ENCODE measurements around the gene GGA1.
"Not testable (repeated sequence)": the region's sequence is repeated elsewhere in the genome, so short reads cannot be mapped to it uniquely, and the experiment has no call there.

Gene GGA1

GRCh38 chr22:37610153-37610475, 1.5 kb downstream of the GGA1 start:
- not testable (repeated sequence) for DNase-seq

- DNase-seq = no peak
These were observed 2.0 kb downstream of the GGA1 start for GRCh38 chr22:37610480-37611129.

GRCh38 chr22:37611207-37611606, 2.6 kb downstream of the GGA1 start:
- DNase-seq = no peak

GRCh38 chr22:37616201-37617083, 7.8 kb downstream of the GGA1 start:
- DNase-seq = no peak

- DNase-seq = no peak
These were observed 8.8 kb downstream of the GGA1 start for GRCh38 chr22:37617431-37617830.

GRCh38 chr22:37618072-37618656, 9.5 kb downstream of the GGA1 start:
- DNase-seq = no peak

GRCh38 chr22:37618674-37619073, 10.0 kb downstream of the GGA1 start:
- DNase-seq = no peak

- DNase-seq = no peak
These were observed 11.4 kb downstream of the GGA1 start for GRCh38 chr22:37619991-37620390.

GRCh38 chr22:37621352-37621860, 12.8 kb downstream of the GGA1 start:
- DNase-seq = no peak

- DNase-seq = no peak
These were observed 14.7 kb downstream of the GGA1 start for GRCh38 chr22:37623075-37624016.

- DNase-seq = no peak
These were observed 15.4 kb downstream of the GGA1 start for GRCh38 chr22:37624017-37624365.

- no peak for DNase-seq
These were observed 16.2 kb downstream of the GGA1 start for GRCh38 chr22:37624876-37625275.

- no peak for DNase-seq
These were observed 17.1 kb downstream of the GGA1 start for GRCh38 chr22:37625737-37626136.

- DNase-seq = no peak
These were observed 17.5 kb downstream of the GGA1 start for GRCh38 chr22:37626144-37626543.

- DNase-seq = no peak
These were observed 18.0 kb downstream of the GGA1 start for GRCh38 chr22:37626556-37627075.

- DNase-seq = no peak
These were observed 18.5 kb downstream of the GGA1 start for GRCh38 chr22:37627121-37627520.

- DNase-seq = no peak
These were observed 18.9 kb downstream of the GGA1 start for GRCh38 chr22:37627545-37627944.

GRCh38 chr22:37628830-37629229, 20.2 kb downstream of the GGA1 start:
- no peak for DNase-seq

- DNase-seq = no peak
These were observed 21.3 kb downstream of the GGA1 start for GRCh38 chr22:37629928-37630327.

GRCh38 chr22:37630839-37631435, 22.3 kb downstream of the GGA1 start:
- no peak for DNase-seq

- no peak for DNase-seq
These were observed 23.0 kb downstream of the GGA1 start for GRCh38 chr22:37631448-37632173.

Measured in cortex of kidney (tissue), 1 donor.